GM06990 (cell line): ENCODE results near the gene TMEM101.

Source experiments
- DNase-seq: peaks from one replicate; pipeline ENCODE4 v3.0.0-alpha.2; 2011; ENCODE audit not compliant: insufficient read length; ENCODE audit errors: extremely low read depth
- H3K27me3 ChIP-seq: replicated peaks from 2 replicates; pipeline ENCODE4 v1.6.0; 2011; ENCODE audit warnings: low read length; ENCODE audit not compliant: control insufficient read depth, insufficient read depth
- H3K36me3 ChIP-seq: 2 replicates; pipeline ENCODE4 v1.5.1; 2011; ENCODE audit warnings: low read length; ENCODE audit not compliant: control insufficient read depth, insufficient read depth
- H3K4me3 ChIP-seq: replicated peaks from 2 replicates; pipeline ENCODE4 v1.5.1; 2011; ENCODE audit warnings: low read depth, mild to moderate bottlenecking, control low read depth, low read length
- CTCF ChIP-seq: IDR thresholded peaks from 2 replicates; pipeline ENCODE4 v1.5.1; 2011; ENCODE audit warnings: low read length, control low read depth, mild to moderate bottlenecking, inconsistent platforms; ENCODE audit not compliant: insufficient read depth, poor library complexity, severe bottlenecking

Gene TMEM101

DNA sequence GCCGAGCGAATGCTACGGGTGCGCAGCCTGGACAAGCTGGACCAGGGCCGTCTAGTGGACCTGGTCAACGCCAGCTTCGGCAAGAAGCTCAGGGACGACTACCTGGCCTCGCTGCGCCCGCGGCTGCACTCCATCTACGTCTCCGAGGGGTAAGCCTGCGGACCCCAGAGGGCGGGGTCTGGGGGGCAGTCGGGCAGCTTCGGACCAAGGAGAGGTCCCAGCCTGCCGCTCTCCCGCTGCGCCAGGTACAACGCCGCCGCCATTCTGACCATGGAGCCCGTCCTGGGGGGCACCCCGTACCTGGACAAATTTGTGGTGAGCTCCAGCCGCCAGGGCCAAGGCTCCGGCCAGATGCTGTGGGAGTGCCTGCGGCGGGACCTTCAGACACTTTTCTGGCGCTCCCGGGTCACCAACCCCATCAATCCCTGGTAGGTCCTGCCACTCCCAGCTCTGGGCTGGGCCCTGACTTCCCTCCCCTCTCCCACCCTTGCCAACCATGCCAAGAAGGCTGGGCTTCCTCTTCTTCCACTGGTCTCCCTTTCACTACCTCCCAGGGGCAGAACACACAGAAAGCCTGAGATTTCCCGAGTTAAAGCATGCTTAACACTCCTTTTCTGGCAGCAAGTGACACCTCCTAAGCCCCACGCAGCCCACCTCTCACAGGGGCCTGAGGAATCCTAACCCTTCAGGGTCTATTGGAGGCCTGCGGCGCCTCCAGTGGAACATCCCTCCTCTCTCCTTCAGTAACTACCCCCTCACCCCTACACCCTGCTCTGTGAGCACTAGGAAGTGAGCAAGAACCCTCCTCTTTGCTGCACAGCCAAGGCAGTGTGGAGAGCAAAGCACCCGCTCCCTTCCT is 7.2 kb downstream of the TMEM101 start:
- no peak for DNase-seq

DNA sequence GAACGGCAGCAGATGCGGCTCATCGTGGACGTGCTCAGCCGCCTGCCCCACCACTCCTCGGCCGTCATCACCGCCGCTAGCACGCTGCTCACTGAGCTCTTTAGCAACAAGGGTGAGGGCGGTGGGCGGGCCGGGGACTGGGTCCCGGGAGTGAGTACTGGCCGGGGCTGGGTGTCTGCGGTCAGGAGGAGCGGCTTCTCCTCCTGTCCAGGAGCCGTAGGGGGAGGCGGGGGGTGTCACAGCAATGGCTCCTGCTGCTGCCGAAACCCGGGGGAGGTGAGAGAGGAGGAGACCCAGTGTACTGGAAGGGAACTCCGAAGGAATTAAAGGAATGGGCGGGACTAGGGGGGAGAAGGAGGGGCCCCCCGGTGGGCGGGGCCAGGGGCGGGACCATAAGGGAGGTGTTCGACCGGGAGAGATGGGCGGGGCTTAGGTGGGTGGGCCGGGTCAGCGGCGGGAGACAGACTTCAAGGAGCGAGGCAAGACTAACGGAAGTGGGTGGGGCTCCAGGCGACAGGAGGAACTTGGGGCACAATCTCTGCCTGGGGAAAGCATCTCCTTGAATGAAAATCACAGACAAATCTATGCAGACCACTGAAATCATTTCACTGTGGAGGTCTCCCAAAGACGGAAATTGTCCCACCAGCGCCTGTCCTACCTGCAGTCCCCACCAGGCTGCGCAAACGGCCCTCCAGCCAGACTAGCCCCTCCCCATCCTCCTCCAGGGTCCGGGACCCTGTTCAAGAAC is 8.0 kb downstream of the TMEM101 start:
- peak overlapping the region; percentile 66 for H3K4me3 ChIP-seq
- peaks cover 1% of the 10 kb centered on the region; the same call in 1 of the 2 replicates for H3K27me3 ChIP-seq
- peak; percentile 57 for TF ChIP-seq CTCF
- DNase-seq: peak; percentile 93
- H3K36me3 ChIP-seq: peaks cover 7% of the 10 kb centered on the region; the same call in 1 of the 2 replicates

More for the DNA sequence above, 7.2 kb downstream of the TMEM101 start:
- Histone ChIP-seq H3K36me3 (peaks cover 10% of the 10 kb centered on the region), H3K4me3 (peak overlapping the region; percentile 66), H3K27me3 (peaks cover 1% of the 10 kb centered on the region; the same call in 1 of the 2 replicates)
- TF ChIP-seq CTCF: no peak

DNA sequence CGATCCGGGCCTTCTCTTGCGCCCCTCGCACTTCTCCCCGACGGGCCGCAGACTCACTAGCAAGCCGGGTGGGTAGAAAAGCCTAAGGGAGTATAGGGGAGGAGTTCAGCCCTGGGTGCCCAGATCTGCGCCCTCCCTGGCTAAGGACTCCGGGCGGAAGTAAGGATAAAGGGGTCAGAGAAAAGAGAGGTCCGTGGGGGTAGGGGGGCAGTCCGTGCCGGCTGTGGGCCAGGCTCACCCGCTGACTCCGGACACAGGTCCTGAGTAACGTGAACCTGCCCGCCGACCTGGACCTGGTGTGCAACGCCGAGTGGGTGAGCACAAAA is 8.5 kb downstream of the TMEM101 start:
- TF ChIP-seq CTCF: no peak
- Histone ChIP-seq H3K4me3 (peak overlapping the region; percentile 66), H3K27me3 (peaks cover 1% of the 10 kb centered on the region; the same call in 1 of the 2 replicates), H3K36me3 (peaks cover 4% of the 10 kb centered on the region; the same call in 1 of the 2 replicates)
- DNase-seq: no peak

GRCh38 chr17:44005527-44006271 is 9.1 kb downstream of the TMEM101 start:
- DNase-seq: peak; percentile 32
- peak; percentile 13 for TF ChIP-seq CTCF
- H3K36me3 ChIP-seq: peaks cover 3% of the 10 kb centered on the region; the same call in 1 of the 2 replicates
- peak overlapping the region; percentile 66; the same call in 1 of the 2 replicates for H3K4me3 ChIP-seq
- peaks cover 1% of the 10 kb centered on the region; the same call in 1 of the 2 replicates for H3K27me3 ChIP-seq

DNA sequence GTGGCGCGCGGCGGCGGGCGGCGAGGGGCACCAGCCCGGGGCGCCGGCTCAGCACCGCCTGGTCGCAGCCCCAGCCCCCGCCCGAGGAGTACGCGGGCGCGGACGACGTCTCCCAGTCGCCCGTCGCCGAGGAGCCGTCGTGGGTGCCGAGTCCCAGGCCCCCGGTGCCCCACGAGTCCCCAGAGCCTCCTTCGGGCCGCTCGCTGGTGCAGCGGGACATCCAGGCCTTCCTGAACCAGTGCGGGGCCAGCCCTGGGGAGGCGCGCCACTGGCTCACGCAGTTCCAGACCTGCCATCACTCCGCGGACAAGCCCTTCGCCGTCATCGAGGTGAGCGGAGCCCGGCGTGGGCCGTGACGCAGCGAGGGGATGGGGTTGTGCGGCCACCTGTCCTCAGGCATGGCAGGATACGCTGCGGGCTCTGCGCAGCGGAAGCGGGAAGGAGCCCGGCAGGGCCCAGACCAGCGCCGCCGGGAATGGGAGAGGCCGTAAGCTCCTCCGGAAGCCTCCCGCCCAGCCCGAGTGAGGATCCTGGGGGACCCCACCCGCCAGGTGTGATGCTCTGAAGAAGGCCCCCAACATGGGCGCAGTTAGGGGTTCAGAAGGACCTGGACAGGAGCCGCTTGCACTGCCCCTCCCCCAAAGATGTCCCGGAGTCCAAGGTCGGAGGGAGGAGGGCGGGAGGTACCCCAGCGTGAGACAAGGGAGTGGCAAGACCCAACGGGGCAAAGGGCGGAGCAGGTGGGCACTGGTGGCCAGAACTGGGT is 9.8 kb downstream of the TMEM101 start:
- no peak for DNase-seq
- Histone ChIP-seq H3K36me3 (peaks cover 1% of the 10 kb centered on the region; the same call in 1 of the 2 replicates), H3K4me3 (no peak overlapping the region), H3K27me3 (peaks cover 3% of the 10 kb centered on the region)
- no peak for TF ChIP-seq CTCF
